Suppressor macrophage treated with lipopolysaccharide for 4 hours (primary cell): ENCODE data around the gene NTM.
"Not testable (repeated sequence)": the region's sequence is repeated elsewhere in the genome, so short reads cannot be mapped to it uniquely, and the experiment has no call there.

Experiments
- DNase-seq: peaks from one replicate; pipeline ENCODE4 v3.0.0-alpha.2; 2020

NTM gene

GRCh38 chr11:131465746-131466145 lies 95.3 kb downstream of the NTM start:
- DNase-seq, result no peak

GRCh38 chr11:131467645-131468394 lies 97.4 kb downstream of the NTM start:
- DNase-seq, result no peak

- no peak for DNase-seq
Measured at GRCh38 chr11:131468565-131468964, 98.2 kb downstream of the NTM start.

DNA sequence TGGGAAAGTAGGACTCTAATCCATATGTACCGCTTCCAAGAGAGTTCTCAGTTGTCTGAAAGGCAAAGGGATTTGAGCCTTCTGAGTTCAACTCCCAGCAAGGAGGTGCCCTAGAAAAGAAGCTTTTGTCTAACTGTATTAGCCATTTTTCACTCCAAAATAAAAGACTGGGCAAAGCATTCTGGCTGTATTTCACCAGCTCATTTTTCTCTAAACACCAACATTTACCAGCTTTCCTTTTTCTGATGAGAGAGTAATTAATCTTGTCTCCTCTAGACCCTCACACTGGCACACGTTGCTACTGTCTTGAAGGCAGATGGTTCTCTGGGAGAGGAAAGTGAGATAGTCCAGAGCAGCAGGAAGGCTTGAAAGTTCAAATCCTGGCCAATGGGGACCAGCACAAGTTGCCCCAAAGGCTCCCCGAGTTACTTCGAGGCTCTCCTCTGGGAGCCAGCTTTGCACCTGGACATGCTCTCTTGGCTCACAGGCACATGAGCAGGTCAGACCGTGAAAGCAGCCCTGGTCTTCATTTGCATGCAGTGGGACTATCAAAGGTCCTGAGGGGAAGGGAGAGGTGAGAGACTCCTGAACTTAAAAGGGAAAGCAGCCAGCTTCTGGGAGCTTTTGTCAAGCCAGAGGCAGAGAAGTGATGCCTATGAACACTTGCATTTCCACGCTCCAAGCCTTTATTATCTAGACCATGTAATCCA lies 100.0 kb downstream of the NTM start:
- DNase-seq, result no peak

GRCh38 chr11:131471976-131472375 lies 101.6 kb downstream of the NTM start:
- DNase-seq, result no peak

DNA sequence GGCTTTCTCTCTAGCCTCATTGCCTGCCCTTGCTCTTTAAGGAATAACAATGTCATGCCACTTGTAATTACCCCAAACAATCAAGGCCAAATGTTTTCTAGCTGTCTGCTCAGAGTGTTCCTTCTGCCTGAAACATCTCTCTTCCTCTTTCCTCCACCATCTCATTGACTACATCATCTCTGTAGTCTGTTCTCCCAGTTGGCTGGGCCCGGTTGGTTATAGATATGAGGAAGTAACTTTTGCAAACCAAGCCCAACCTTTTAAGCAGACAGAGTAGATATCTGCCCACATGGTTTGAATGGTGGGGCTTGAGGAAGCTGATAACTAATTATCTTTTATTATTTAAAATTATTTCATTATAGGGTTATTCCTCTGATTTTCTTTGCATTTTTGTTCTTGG lies 104.5 kb downstream of the NTM start:
- peak; percentile 3 for DNase-seq

GRCh38 chr11:131476266-131476665 lies 105.9 kb downstream of the NTM start:
- no peak for DNase-seq

DNA sequence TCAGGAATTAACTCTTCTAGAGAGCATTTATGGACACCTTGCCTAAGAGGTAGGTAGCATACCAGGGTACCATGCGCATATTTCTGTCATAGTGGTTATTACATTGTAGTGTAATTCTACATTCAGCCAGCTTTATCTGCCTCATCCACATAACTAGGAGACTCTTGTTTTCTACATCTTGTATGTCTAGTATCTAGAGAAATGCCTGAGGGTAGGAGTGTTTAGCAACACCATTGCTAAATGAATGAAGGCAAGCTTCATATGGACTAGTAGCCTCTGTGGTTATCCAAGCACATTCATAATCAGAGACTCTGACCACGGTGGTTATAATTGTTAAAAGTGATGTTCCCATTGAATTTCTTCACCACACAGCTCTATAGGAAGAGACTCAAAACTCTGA lies 107.9 kb downstream of the NTM start:
- DNase-seq, result no peak

- DNase-seq, result no peak
Measured at GRCh38 chr11:131481303-131481702, 110.9 kb downstream of the NTM start.

DNA sequence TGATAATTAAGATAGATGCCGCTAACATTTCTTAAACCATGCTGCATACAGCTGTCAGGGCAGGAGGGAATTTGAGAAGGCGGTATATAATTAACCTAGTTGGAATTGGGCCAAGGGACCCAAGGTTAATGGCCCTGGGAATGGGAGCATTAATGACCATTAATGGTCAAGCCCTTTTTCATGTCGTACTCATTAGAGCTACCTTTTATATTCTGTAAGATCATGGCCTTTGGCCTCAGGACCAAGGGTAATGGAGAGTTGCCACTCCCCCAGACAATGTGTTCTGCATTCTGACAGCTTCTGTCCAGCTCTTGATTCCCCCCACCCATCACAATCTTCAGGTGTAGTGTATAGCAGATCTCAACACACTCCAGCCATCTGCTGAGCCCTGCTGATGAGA lies 111.6 kb downstream of the NTM start:
- no peak for DNase-seq

GRCh38 chr11:131483453-131483852 lies 113.0 kb downstream of the NTM start:
- no peak for DNase-seq

- no peak for DNase-seq
Measured at GRCh38 chr11:131483877-131484276, 113.5 kb downstream of the NTM start.

GRCh38 chr11:131486100-131486499 lies 115.7 kb downstream of the NTM start:
- no peak for DNase-seq

DNA sequence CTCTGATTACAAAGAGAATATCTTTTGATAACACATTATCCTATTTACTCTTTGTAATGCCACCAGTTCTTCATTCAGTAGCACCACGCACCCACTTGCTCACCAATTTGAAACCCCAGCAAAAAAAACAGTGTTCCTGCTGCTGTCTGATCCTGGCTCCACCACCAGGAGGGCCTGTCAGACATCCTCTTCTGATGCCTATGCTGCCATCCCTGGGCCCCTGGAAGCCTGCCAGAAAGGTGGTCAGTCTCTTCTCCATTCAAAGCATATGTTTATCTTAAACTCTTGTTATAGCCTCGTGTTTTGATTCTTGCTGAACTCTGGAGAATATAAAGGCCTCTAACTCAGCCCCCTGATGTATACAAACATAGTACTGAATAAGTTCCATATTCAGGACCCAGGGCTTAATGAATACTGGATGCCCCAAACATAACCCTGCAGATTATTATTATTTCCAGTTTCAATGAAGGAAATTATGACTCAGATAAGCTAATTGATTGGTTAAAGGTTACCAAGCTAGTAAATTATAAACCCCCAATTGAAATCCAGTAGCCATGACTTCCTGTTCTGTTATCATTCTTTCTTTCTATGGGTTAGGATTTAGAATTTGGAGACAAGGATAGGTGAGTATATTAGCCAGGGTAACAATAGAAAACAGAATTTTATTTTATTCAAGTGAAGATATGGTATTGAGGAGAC lies 116.7 kb downstream of the NTM start:
- DNase-seq, result no peak

GRCh38 chr11:131488238-131488637 lies 117.8 kb downstream of the NTM start:
- DNase-seq, result no peak

DNA sequence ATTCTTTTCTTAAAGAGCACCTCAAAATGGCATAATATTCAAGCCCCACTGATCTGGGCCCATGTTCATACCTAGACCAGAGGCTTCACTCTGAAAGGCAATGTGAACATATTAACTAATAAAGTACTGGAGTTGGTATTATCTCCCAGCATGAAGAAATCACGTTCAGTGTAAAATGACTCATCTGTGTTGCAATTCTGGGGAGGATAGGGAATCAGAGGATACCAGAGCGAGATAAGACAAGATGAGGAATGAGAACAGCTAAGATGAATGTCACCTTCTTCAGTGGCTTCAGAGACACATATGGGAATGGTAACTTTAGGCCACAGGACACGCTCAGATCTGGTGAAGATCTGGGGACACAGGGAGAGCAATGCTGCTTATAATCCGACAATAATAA lies 121.1 kb downstream of the NTM start:
- DNase-seq, result no peak

GRCh38 chr11:131495423-131495822 lies 125.0 kb downstream of the NTM start:
- DNase-seq, result no peak

- DNase-seq, result not testable (repeated sequence)
Measured at GRCh38 chr11:131497686-131498085, 127.3 kb downstream of the NTM start.

DNA sequence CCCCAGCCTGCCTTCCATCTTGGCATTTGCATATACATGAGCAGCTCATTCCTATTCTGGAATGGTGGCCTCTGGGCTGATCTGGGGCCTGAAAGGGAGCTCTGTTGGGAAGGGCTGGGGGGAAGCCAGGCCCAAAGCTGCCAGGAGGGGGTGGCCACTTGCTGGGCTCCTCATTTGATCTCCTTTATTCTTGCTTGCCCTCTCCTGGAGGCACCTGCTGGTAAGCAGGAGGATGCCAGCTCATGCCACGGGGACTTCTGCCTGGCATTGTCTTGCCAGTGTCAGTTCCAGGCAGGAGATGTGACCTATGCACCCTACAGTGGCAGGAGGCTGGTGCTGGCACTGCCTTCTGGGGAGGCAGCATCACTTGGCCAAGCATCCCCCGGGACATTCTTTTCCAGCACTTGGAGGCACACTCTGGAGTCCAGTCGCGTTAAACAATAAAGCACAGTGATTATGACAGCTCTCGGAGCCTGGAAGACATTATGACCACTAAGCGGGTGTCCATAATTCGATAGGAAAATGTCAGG lies 128.3 kb downstream of the NTM start:
- no peak for DNase-seq

DNA sequence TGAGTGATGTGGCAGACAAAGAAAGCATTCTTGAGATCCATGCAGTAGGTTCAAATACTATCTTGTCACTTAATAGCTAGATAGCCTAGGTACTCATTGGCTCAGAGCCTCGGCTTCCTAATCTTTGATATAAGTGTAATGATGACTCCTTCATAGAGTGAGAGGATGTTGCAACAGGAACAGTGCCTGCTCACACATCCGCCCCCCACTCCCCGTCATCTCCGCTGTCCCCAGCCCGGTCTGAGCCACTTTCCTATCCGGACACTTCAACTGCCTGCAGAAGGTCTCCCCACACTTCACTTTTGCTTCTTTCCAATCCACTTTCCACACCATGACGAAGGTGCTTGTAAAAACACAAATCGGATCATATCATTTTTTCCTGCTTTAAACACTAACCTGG lies 128.8 kb downstream of the NTM start:
- DNase-seq, result no peak

DNA sequence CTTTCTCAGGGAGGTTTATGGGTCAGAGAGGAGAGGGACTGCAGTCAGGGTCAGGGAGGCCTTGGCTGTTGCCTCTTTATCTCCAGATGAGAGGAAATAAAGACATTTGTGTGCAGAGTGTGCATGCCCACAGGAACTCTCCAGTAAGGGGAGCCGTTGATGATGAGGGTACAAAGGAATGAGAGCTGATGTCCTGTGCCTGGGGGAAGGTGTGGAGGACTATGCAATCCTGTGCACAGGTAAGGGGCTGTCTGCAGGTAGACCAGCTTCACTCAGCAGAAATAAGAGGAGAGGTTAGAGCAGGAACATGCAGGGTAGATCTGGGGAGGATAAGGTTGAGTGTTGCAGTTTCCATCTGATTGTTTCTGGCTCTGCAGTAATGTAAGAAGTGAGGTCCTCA lies 132.6 kb downstream of the NTM start:
- no peak for DNase-seq

DNA sequence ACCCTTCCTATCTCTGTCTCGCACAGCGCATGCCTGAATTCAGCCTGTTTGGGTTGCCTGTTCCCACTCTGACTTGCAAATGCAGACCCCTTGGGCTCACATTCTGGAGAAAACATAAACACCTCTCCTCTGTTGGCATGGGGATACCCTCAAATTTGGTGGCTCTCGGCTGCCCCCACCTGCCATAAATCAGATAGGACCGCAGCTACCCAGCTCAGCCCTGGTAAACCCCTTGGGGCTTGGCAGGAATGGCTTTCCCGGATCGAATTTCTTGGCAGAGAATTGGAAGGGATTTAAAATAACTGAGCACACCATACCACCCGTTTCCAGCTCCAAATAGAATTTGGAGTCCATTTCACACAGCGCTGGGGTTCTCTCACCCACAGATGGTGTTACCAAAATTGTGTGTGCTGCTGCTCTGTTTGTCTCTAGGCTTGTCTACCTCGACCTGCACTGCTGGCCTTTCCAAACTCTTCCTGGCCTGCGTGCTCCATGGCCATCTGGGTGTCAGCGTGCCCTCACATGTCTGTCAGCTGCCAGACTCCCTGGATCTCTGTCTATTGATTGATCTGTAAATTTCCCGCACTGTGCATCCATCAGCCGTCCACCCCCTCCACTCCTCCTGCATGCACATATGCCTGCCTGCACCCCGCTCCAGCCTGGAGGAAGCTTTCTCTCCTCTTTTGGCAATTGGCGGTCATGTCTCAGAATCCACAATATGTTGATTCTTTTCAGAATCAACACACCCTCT lies 134.0 kb downstream of the NTM start:
- no peak for DNase-seq

GRCh38 chr11:131506348-131506747 lies 135.9 kb downstream of the NTM start:
- no peak for DNase-seq
